ENCODE results near the gene COL8A2. TPM values are rescaled to one million over a fixed set of nuclear protein-coding genes. Genes with fewer than 3 reads are reported as not detected.

The COL8A2 gene
- total and polyA plus RNA-seq, 2 donors (not counting 3 experiments of a cell fraction or from before 2014, with no cell fraction given), result 1.2 to 1.3 TPM

GRCh38 chr1:36114371-36114770 is 10.7 kb downstream of the COL8A2 start:
- no peak overlapping the region for H2AFZ ChIP-seq (ENCODE audit: low read depth, low read length)
- CTCF ChIA-PET, result interaction anchor here (1.5 to 2.4 kb wide), 2 partner anchors 9 to 21 kb away, joined by 6 to 10 read pairs; no protein-coding TSS in a partner anchor
- no peaks in the 10 kb centered on the region for H3K27me3 ChIP-seq (ENCODE audit: control insufficient read depth in 2 of 2, insufficient read depth in 2 of 2, low read length in 2 of 2)
- POLR2A ChIA-PET, result no interaction called here
- FAIRE-seq (no peak), DNase-seq (ENCODE audit: low read depth, low spot score) (no peak)
- TF ChIP-seq POLR2AphosphoS5 (IDR thresholded peaks at IDR 0.05; ENCODE audit: insufficient read depth, low read depth, low read length), result no peak
- no peak for TF ChIP-seq MYC (IDR thresholded peaks at IDR 0.05; ENCODE audit: low read depth, low read length)
- TF ChIP-seq EZH2 (IDR thresholded peaks at IDR 0.05; ENCODE audit: borderline replicate concordance, low read depth, low read length, severe bottlenecking), result no peak
- TF ChIP-seq GATA2 (IDR thresholded peaks at IDR 0.05; ENCODE audit: insufficient read depth, insufficient read length, low read depth, low read length), result no peak
- no peak for TF ChIP-seq MAX (IDR thresholded peaks at IDR 0.05; ENCODE audit: insufficient read depth, insufficient read length)
- no peak for TF ChIP-seq POLR2A (IDR thresholded peaks at IDR 0.05; ENCODE audit: low read depth, low read length)
- TF ChIP-seq JUN (IDR thresholded peaks at IDR 0.05; ENCODE audit: borderline replicate concordance, insufficient read depth, insufficient read length, low read depth), result no peak
- no peak for TF ChIP-seq CTCF (IDR thresholded peaks at IDR 0.05; ENCODE audit: extremely low read depth in 1 of 2, insufficient read depth in 1 of 2, low read depth in 1 of 2, low read length in 2 of 2)
- no peak for TF ChIP-seq FOS (IDR thresholded peaks at IDR 0.05; ENCODE audit: borderline replicate concordance, insufficient read depth, low read length)
- no peaks in the 10 kb centered on the region for H3K9me3 ChIP-seq (replicated peaks; ENCODE audit: control insufficient read depth, insufficient read depth, low read length)
- H3K4me3 ChIP-seq (replicated peaks in 1 of 3; ENCODE audit: insufficient read depth in 1 of 3, low read depth in 1 of 3, low read length in 3 of 3), result no peak overlapping the region
- H3K36me3 ChIP-seq (ENCODE audit: control insufficient read depth in 2 of 2, extremely low read depth in 1 of 2, insufficient read depth in 2 of 2, low read length in 2 of 2), result no peaks in the 10 kb centered on the region
- dilution Hi-C loops (cut with MboI; ENCODE audit: extremely low pct_ligation_motif_present, low sequenced_read_pairs) (no loop called here), intact Hi-C loops (cut with micrococcal nuclease) (no loop called here)
- no peaks in the 10 kb centered on the region for H3K4me1 ChIP-seq (ENCODE audit: control insufficient read depth, extremely low read depth, insufficient read depth, low read length)
- no peaks in the 10 kb centered on the region for H4K20me1 ChIP-seq (replicated peaks; ENCODE audit: control insufficient read depth, extremely low read depth, insufficient read depth, low read length)
- BruUV-seq (replicated peaks), result no TSS peak
- no peak overlapping the region for H3K4me2 ChIP-seq (ENCODE audit: insufficient read depth, low read length)
- H3K79me2 ChIP-seq (ENCODE audit: control insufficient read depth, insufficient read depth, low read length), result no peaks in the 10 kb centered on the region
- no peaks in the 10 kb centered on the region for H3K9me1 ChIP-seq (replicated peaks; ENCODE audit: control insufficient read depth, extremely low read depth, insufficient read depth, low read length)
- no peak overlapping the region for H3K27ac ChIP-seq (ENCODE audit: insufficient read depth, low read depth, low read length)
- no peak overlapping the region for H3K9ac ChIP-seq (replicated peaks; ENCODE audit: extremely low read depth, insufficient read depth, low read length)

Measured in endothelial cell of umbilical vein (primary cell).